Measurements from ENCODE around the gene CRB3. TPM values are rescaled to one million over a fixed set of nuclear protein-coding genes. Genes with fewer than 3 reads are reported as not detected.
A peak's percentile ranks its signal among the peaks of the same experiment; 100 is the strongest.
"Not testable (repeated sequence)": the region's sequence is repeated elsewhere in the genome, so short reads cannot be mapped to it uniquely, and the experiment has no call there.

CRB3 gene
- total RNA-seq, 2 experiments from 2014 or later = 1.2 to 2.9 TPM

GRCh38 chr19:6503407-6504201 lies 39.5 kb downstream of the CRB3 start:
- POLR2A ChIA-PET = interaction anchor here (0.6 to 1.3 kb wide), 5 partner anchors 22 to 1690 kb away, joined by 3 to 5 read pairs (median 3); partner anchors contain the start of gene VAV1

DNA sequence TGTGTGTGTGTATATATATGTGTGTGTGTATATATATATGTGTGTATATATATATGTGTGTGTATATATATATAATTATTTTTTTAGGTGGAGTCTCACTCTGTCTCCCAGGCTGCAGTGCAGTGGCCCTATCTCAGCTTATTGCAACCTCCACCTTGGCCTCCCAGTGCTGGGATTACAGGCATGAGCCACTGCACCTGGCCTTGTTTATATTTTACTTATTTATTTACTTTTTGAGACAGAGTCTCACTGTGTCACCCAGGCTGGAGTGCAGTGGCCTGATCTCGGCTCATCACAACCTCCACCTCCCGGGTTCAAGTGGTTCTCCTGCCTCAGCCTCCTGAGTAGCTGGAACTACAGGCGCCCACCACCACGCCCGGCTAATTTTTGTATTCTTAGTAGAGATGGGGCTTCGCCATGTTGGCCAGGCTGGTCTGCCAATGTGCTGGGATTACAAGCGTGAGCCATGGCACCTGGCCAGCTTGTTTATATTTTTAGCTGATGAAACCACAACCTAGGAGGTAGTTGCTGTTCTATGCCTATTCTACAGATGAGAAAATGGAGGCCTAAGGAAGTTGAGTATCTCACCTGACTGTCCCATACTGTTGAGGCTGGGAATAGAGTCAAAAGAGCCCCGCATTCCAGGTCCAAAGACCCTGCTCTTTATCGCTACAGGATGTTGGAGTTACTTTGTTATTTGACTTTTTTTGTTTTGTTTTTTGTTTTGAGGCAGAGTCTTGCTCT lies 44.1 kb downstream of the CRB3 start:
- H3K9me2 ChIP-seq (ENCODE audit: insufficient read depth, low read length); BruUV-seq (replicated peaks); DNase-seq (ENCODE audit: low spot score); H3K9me3 ChIP-seq (ENCODE audit: low read length); H3K36me3 ChIP-seq (ENCODE audit: insufficient read depth, low read length); H3K79me2 ChIP-seq (ENCODE audit: insufficient read depth, low read depth, low read length); POLR2A ChIA-PET; H4K20me1 ChIP-seq (ENCODE audit: insufficient read depth, low read length); H3K4me3 ChIP-seq (ENCODE audit: low read depth, low read length, poor library complexity, severe bottlenecking); CTCF ChIA-PET (ENCODE audit: unreplicated experiment); H3K27ac ChIP-seq (ENCODE audit: low read depth, low read length, poor library complexity, severe bottlenecking); H3K4me2 ChIP-seq (ENCODE audit: low read length): not testable (repeated sequence)
- intact Hi-C loops (cut with micrococcal nuclease; ENCODE audit: unreplicated experiment) = loop anchor here (10.0 kb wide), 1 partner anchor 113 kb away; the partner anchor contains the start of gene GTF2F1
- H2AFZ ChIP-seq (ENCODE audit: low read length) = peak overlapping the region; percentile 49; the same call in 1 of the 2 replicates
- H3K4me1 ChIP-seq (ENCODE audit: insufficient read depth, low read length, poor library complexity, severe bottlenecking) = peaks cover 21% of the 10 kb centered on the region

More at GRCh38 chr19:6503407-6504201, 39.5 kb downstream of the CRB3 start:
- Histone ChIP-seq H3K27ac (ENCODE audit: low read depth, low read length, poor library complexity, severe bottlenecking) (peak overlapping the region; percentile 0), H3K79me2 (ENCODE audit: insufficient read depth, low read depth, low read length) (no peaks in the 10 kb centered on the region), H3K9me3 (ENCODE audit: low read length) (no peaks in the 10 kb centered on the region), H4K20me1 (ENCODE audit: insufficient read depth, low read length) (no peaks in the 10 kb centered on the region), H3K36me3 (ENCODE audit: insufficient read depth, low read length) (no peaks in the 10 kb centered on the region), H3K4me3 (ENCODE audit: low read depth, low read length, poor library complexity, severe bottlenecking) (no peak overlapping the region), H2AFZ (ENCODE audit: low read length) (no peak overlapping the region), H3K9me2 (ENCODE audit: insufficient read depth, low read length) (no peaks in the 10 kb centered on the region), H3K4me2 (ENCODE audit: low read length) (0 out of 2 replicates have a peak overlapping the region, but pooled peaks have one; percentile 82), H3K4me1 (ENCODE audit: insufficient read depth, low read length, poor library complexity, severe bottlenecking) (peaks cover 37% of the 10 kb centered on the region)
- CTCF ChIA-PET (ENCODE audit: unreplicated experiment) = interaction anchor here (0.7 kb wide), 1 partner anchor 14 kb away, joined by 3 read pairs; no protein-coding TSS in a partner anchor
- intact Hi-C loops (cut with micrococcal nuclease; ENCODE audit: unreplicated experiment) = loop anchor here (2.0 to 10.0 kb wide), 2 partner anchors 21 to 109 kb away; partner anchors contain the start of gene GTF2F1
- BruUV-seq (replicated peaks) = no TSS peak
- no peak for TF ChIP-seq CTCF (conservative IDR thresholded peaks at IDR 0.05; ENCODE audit: low read length)
- TF ChIP-seq EZH2phosphoT487 (IDR thresholded peaks at IDR 0.05; ENCODE audit: borderline replicate concordance, low read depth, low read length) = no peak
- no peak for DNase-seq (ENCODE audit: low spot score)

- intact Hi-C loops (cut with micrococcal nuclease; ENCODE audit: unreplicated experiment) = loop anchor here (10.0 kb wide), 1 partner anchor 115 kb away; the partner anchor contains the start of gene GTF2F1
- CTCF ChIA-PET (ENCODE audit: unreplicated experiment) = no interaction called here
- no peaks in the 10 kb centered on the region for H3K9me3 ChIP-seq (ENCODE audit: low read length)
- H3K4me3 ChIP-seq (ENCODE audit: low read depth, low read length, poor library complexity, severe bottlenecking) = no peak overlapping the region
- TF ChIP-seq CTCF (conservative IDR thresholded peaks at IDR 0.05; ENCODE audit: low read length) (no peak), EZH2phosphoT487 (IDR thresholded peaks at IDR 0.05; ENCODE audit: borderline replicate concordance, low read depth, low read length) (no peak)
- no peak for DNase-seq (ENCODE audit: low spot score)
- POLR2A ChIA-PET = interaction anchor here (0.6 kb wide), 1 partner anchor 84 kb away, joined by 3 read pairs; no protein-coding TSS in a partner anchor
- H3K27ac ChIP-seq (ENCODE audit: low read depth, low read length, poor library complexity, severe bottlenecking) = no peak overlapping the region
- no peaks in the 10 kb centered on the region for H3K36me3 ChIP-seq (ENCODE audit: insufficient read depth, low read length)
- no peaks in the 10 kb centered on the region for H3K9me2 ChIP-seq (ENCODE audit: insufficient read depth, low read length)
- H3K79me2 ChIP-seq (ENCODE audit: insufficient read depth, low read depth, low read length) = no peaks in the 10 kb centered on the region
- H4K20me1 ChIP-seq (ENCODE audit: insufficient read depth, low read length) = no peaks in the 10 kb centered on the region
- H3K4me1 ChIP-seq (ENCODE audit: insufficient read depth, low read length, poor library complexity, severe bottlenecking) = peaks cover 12% of the 10 kb centered on the region
- H3K4me2 ChIP-seq (ENCODE audit: low read length) = no peak overlapping the region
- H2AFZ ChIP-seq (ENCODE audit: low read length) = no peak overlapping the region
- BruUV-seq (replicated peaks) = no TSS peak
These were observed 45.3 kb downstream of the CRB3 start for GRCh38 chr19:6509118-6509971.

All from OCI-LY7 (cell line).